Right cardiac atrium (tissue), 5 donors: Measurements from ENCODE around the gene NSMCE3. TPM values are rescaled to one million over a fixed set of nuclear protein-coding genes. Genes with fewer than 3 reads are reported as not detected.

Source experiments
- ATAC-seq, 2 donors: fragments of 200-7000 bp; cut with Tn5 transposase; one replicate each; pipeline versions ENCODE4 v1.8.0 to v1.9.1; 2020; ENCODE audit warnings: moderate library complexity in 2 of 2, mild to moderate bottlenecking in 1 of 2
- DNase-seq, 3 donors: peaks; one replicate each; pipeline ENCODE4 v3.0.0-alpha.2; 2020
- H3K27ac ChIP-seq: one replicate; pipeline ENCODE4 v1.5.1; 2013; ENCODE audit warnings: mild to moderate bottlenecking, low read length, control low read depth, moderate library complexity
- H3K27me3 ChIP-seq: one replicate; pipeline ENCODE4 v1.6.1; 2013; ENCODE audit not compliant: control insufficient read depth, insufficient read depth
- H3K4me1 ChIP-seq: one replicate; pipeline ENCODE4 v1.6.1; 2013; ENCODE audit warnings: low read length; ENCODE audit not compliant: control insufficient read depth, insufficient read depth
- H3K4me3 ChIP-seq: one replicate; pipeline ENCODE4 v1.5.1; 2013; ENCODE audit warnings: low read length, control low read depth
- H3K9me3 ChIP-seq: one replicate; pipeline ENCODE4 v1.6.1; 2013; ENCODE audit warnings: low read length; ENCODE audit not compliant: control insufficient read depth
- WGBS: extraction: QIAGEN DNeasy Blood & Tissue Kit; methylation state at CpG from one replicate; pipeline ENCODE4 v1.1.7; 2013; 5-methylcytosine and 5-hydroxymethylcytosine counted together
- intact Hi-C, 4 donors: fragments of 100-400 bp; cut with DNase I; formaldehyde crosslinking; loops; one replicate each; pipeline versions ENCODE4 v1.11.0 to v1.14.0; 2022 to 2023
- polyA plus RNA-seq: library from polyadenylated mRNA; stranded (reverse); fragments of 200-250 nt; gene quantifications from one replicate; pipeline ENCODE4 v1.2.3, GENCODE V29; 2013
- total RNA-seq, 4 donors: library from RNA; stranded (reverse); fragmentation: NEBNext Ultra II Directional; extraction: Animal tissue kit (Norgen Biotek cat#: 25700); gene quantifications; one replicate each; pipeline ENCODE4 v1.2.1, GENCODE V29; 2021
- donor health status: healthy with polysubstance abuse.
- donor health status: DM: no; HTN: yes; CAD: no.
- donor health status: DM: no; HTN: no; CAD: no.
- donor health status: DM: no; HTN: yes; CAD: no; lungs with severe emphysema.
- donor health status: DM: yes; HTN: yes; CAD: no.

NSMCE3 gene
- total and polyA plus RNA-seq, 5 donors = 6.6 to 9.0 (median 8.1) TPM

DNA sequence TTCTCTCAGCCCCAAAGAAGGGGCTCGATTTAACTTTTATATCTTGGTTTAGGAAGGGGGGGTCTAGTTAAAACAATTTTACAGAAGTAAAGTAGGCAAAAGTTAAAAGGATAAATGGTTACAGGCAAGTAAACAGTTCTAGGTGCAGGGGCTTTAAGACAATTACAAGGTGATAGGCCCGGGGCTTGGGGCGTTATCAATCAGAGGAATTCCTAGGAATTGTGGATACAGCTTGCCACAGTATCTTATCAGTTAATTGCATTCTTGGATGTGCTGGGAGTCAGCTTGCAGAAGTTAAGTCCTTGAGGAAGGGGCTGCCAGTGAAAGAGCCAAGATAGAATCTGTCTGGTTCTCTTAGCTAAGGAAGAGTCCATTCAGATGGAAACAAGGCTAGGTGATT, 52.7 kb downstream of the NSMCE3 start:
- Histone ChIP-seq H3K4me1 (no peaks in the 10 kb centered on the region), H3K9me3 (no peaks in the 10 kb centered on the region), H3K27me3 (no peaks in the 10 kb centered on the region), H3K27ac (no peak overlapping the region), H3K4me3 (no peak overlapping the region)
- 30% methylated on average over 3 of the region's 3 CpGs for WGBS
- intact Hi-C loops = no loop called here
- DNase-seq (no peak), ATAC-seq (no peak)
